GM19372 (cell line): ENCODE results near the gene PIERCE2.
"Not testable (repeated sequence)": the region's sequence is repeated elsewhere in the genome, so short reads cannot be mapped to it uniquely, and the experiment has no call there.

ENCODE experiments used
- ATAC-seq: cut with Tn5 transposase; IDR thresholded peaks from one replicate; pipeline ENCODE4 v1.9.1; 2021; ENCODE audit warnings: mild to moderate bottlenecking, low read depth, moderate library complexity; ENCODE audit not compliant: unreplicated experiment

The PIERCE2 gene

DNA sequence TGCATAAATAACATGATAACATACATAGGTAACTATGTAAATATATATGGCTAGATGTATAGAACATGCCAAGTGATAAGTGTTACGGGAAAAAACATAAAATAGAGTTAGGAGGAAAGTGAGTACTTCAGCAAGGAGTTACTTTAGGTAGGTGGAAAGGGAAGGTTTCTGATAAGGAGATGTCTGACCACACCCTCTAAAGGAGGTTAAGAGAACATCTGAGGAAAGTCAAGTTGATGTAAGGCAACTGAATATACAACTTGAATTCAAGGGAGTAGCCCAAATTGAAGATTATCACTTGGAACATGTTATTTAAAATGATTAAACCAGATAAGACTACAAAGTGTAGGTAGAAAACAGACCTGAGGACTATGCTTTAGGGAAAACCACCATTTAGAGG is 13.8 kb downstream of the PIERCE2 start:
- no peak for ATAC-seq

DNA sequence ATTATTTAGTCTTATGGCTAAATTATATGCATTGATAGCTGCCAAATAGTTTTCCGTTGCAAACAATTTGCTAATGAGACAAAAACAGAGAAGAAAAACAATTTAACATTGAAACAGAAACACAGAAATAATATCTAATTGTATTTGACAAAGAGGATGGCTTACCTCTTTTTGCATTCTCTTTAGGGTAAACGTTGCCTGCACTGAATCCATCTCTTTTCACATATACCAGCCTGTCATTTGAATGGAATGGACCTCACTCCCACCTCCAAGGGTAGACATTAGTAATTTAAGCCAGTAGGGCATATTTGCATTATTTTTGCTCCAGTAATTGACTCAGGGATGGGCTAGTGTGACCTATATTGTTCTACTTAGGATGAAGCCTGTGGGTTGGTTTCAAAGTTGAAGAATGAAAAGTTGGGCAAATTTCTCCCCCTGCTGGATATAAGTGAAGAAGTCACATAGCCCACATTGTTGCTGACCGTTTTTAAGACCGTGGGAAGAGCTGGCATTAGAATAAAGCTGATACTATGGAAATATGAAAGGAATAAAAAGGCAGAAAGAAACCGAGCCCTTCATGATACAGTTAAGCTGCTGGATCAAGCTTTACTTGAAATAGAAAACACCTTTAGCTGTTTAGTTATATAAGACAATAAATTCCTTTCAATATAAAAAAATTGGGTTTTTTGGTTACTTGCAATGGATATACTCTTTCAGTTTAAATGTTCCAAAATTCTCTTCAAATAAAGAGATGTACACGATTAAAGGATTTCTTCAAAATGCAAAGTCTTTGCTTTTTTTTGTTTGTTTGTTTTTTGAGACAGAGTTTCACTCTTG is 26.9 kb downstream of the PIERCE2 start:
- no peak for ATAC-seq

DNA sequence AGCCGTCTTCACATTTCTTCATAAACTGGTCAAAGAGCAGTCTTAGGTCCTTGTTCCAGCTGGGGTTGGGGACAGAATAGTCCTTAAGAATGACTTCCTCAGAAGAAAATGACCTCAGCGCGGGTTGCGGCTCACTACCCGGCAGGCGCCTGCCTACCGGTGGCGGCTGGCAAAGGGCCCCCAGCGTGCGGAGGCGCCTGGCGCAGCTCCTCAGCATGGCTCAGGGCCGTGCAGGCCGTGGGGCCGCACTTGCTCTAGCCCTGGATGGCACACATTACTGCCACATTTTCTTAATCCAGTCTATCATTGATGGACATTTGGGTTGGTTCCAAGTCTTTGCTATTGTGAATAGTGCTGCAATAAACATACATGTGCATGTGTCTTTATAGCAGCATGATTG is 34.8 kb downstream of the PIERCE2 start:
- ATAC-seq = not testable (repeated sequence)

DNA sequence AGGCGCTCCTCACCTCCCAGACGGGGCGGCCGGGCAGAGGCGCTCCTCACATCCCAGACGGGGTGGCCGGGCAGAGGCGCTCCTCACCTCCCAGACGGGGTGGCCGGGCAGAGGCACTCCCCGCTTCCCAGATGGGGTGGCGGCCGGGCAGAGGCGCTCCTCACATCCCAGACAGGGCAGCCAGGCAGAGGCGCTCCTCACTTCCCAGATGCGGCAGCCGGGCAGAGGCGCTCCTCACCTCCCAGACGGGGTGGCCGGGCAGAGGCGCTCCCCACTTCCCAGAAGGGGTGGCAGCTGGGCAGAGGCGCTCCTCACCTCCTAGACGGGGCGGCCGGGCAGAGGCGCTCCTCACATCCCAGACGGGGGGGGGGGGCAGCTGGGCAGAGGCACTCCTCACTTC is 37.6 kb downstream of the PIERCE2 start:
- ATAC-seq = not testable (repeated sequence)

DNA sequence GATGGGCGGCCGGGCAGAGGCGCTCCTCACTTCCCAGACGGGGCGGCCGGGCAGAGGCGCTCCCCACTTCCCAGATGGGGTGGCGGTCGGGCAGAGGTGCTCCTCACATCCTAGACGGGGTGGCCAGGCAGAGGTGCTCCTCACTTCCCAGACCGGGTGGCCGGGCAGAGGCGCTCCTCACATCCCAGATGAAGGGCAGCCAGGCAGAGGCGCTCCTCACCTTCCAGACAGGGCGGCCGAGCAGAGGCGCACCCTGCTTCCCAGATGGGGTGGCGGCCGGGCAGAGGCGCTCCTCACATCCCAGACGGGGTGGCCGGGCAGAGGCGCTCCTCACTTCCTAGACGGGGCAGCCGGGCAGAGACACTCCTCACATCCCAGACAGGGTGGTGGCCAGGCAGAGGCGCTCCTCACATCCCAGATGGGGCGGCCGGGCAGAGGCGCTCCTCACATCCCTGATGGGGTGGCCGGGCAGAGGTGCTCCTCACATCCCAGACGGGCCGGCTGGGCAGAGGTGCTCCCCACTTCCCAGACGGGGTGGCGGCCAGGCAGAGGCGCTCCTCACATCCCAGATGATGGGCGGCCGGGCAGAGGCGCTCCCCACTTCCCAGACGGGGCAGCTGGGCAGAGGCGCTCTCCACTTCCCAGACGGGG is 38.2 kb downstream of the PIERCE2 start:
- ATAC-seq = not testable (repeated sequence)

DNA sequence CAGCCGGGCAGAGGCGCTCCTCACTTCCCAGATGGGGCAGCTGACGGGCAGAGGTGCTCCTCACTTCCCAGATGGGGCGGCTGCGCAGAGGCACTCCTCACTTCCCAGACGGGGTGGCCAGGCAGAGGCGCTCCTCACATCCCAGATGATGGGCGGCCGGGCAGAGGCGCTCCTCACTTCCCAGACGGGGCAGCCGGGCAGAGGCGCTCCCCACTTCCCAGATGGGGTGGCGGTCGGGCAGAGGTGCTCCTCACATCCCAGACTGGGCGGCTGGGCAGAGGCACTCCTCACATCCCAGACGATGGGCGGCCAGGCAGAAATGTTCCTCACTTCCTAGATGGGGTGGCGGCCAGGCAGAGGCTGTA is 38.7 kb downstream of the PIERCE2 start:
- not testable (repeated sequence) for ATAC-seq

DNA sequence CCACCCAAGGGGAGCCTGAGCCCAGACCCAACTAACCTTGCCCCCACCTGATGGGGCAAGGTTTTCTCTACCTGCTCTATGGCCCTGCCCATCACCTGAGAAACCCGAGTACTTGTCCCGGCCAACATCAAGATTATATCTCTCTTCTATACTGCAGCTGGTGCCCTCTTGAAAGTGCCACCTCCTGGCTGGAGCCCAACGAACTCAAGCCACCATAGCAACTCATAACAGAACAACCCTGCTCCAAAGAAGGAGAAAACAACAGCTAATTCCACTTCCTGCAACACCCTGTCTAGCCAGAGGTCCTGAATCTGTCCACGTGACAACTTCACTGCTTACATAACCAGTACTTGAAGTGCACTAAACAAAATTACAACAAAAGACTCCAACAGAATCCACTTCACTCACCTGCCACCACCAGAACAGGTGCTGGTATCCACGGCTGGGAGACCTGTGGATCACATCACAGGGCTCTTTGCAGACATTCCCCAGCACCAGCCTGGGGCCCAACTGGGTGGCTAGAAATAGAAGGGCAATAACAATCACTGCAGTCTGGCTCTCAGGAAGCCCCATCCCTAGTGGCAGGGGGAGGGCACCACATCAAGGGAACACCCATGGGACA is 49.2 kb downstream of the PIERCE2 start:
- ATAC-seq = no peak

DNA sequence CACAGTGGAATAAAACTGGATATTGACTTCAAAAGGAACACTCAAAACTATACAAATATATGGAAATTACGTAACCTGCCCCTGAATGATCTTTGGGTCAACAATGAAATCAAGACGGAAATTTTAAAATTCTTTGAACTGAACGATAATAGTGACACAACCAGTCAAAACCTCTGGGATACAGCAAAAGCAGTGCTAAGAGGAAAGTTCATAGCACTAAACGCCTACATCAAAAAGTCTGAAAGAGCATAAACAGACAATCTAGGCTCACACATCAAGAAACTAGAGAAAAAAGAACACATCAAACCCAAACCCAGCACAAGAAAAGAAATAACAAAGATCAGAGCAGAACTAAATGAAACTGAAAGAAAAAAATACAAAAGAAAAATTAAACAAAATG is 53.2 kb downstream of the PIERCE2 start:
- ATAC-seq = no peak

DNA sequence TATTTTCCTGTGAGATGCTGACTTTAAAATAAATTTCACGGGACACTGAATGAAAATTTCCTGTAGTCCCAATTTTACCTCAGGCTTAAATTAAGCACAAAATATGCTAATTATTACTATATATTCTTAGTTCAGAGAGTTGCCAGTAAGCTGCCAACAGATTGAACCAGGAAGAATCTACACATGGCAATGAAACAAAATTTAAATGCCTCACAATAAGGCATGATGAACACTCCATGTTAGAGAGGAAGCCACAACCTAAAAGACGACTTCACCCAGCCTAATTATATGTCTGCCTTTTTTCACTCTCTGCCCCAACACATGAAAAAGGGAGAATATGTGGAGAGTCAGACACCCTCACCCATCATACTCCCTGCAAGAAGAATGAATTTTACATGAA is 60.0 kb downstream of the PIERCE2 start:
- ATAC-seq = no peak
